Measurements from ENCODE around the gene ATPAF2.
A peak's percentile ranks its signal among the peaks of the same experiment; 100 is the strongest.

The ATPAF2 gene

DNA sequence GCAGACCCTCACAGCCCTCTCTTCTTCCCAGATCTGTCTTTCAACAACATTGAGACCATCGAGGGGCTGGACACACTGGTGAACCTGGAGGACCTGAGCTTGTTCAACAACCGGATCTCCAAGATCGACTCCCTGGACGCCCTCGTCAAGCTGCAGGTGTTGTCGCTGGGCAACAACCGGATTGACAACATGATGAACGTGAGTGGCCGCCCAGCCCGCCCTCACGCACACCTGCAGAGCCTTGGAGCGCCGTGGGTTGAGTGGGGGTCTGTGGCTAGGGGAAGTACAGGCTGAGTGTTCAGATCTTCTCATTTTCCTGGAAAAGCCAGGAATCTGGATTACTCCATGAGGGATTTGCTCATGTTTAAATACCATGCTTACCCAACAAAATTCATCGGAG lies 51.1 kb downstream of the ATPAF2 start:
- TF ChIP-seq, protein P1, sequence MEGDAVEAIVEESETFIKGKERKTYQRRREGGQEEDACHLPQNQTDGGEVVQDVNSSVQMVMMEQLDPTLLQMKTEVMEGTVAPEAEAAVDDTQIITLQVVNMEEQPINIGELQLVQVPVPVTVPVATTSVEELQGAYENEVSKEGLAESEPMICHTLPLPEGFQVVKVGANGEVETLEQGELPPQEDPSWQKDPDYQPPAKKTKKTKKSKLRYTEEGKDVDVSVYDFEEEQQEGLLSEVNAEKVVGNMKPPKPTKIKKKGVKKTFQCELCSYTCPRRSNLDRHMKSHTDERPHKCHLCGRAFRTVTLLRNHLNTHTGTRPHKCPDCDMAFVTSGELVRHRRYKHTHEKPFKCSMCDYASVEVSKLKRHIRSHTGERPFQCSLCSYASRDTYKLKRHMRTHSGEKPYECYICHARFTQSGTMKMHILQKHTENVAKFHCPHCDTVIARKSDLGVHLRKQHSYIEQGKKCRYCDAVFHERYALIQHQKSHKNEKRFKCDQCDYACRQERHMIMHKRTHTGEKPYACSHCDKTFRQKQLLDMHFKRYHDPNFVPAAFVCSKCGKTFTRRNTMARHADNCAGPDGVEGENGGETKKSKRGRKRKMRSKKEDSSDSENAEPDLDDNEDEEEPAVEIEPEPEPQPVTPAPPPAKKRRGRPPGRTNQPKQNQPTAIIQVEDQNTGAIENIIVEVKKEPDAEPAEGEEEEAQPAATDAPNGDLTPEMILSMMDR (conservative IDR thresholded peaks at IDR 0.05; ENCODE audit: low read length) = no peak
- H3K4me3 ChIP-seq (ENCODE audit: low read length) = no peak overlapping the region
- DNase-seq (ENCODE audit: low read depth) = no peak

DNA sequence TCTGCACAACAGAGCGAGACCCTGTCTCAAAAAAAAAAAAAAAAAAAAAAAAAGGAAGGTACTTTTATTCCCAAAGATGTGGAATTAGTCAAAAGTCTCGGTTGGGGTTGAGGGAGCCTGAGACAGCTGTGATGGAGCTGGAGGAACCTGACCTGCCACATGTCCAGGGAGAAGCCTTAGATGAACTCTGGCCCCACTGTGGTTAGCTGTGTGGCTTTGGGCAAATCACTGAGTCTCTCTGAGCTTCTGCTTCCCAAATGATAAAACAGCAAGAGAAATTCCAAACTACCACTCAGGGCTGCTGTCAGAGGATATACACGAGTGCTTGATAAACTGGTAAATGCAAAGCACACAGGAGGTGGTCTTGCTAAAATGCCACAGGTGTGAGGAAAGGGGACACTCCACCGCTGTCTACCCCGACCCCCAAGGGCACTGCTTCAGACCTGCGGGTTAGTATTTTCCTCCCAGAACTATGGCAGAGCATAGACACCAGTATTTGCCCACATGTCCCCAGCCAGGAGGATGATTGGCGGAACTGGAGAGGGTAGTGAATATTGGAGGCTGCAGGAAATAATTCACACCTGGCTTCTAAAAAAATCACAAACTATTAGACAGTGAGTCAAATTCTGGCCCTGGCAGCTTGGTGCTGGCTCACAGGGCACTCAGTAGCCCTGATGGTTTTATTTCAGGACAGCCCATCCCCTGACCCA lies 51.6 kb downstream of the ATPAF2 start:
- H3K4me3 ChIP-seq (ENCODE audit: low read length) = no peak overlapping the region
- DNase-seq (ENCODE audit: low read depth) = no peak
- TF ChIP-seq, protein P1 (conservative IDR thresholded peaks at IDR 0.05; ENCODE audit: low read length) = no peak

DNA sequence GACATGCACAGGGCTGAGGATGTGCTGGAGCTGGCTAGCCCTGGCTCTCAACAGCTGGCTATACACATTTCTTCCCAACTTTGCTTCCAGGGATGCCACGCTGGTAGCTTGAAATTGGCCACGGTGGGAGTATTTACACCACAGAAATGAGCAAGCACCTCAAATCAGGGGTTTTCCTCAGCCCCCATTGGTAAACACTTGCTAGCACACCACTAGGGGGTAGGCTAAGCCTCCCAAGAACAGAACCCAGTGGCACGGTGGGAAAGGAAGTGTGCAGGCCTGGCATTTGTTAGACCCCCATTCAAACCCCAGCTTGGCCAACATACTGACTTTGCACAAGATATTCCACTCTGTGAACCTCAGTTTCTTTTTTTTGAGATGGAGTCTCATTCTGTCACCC lies 53.4 kb downstream of the ATPAF2 start:
- DNase-seq (ENCODE audit: low read depth) = no peak
- no peak overlapping the region for H3K4me3 ChIP-seq (ENCODE audit: low read length)
- TF ChIP-seq, protein P1 (conservative IDR thresholded peaks at IDR 0.05; ENCODE audit: low read length) = peak; percentile 30; the same call in 1 of the 2 replicates

DNA sequence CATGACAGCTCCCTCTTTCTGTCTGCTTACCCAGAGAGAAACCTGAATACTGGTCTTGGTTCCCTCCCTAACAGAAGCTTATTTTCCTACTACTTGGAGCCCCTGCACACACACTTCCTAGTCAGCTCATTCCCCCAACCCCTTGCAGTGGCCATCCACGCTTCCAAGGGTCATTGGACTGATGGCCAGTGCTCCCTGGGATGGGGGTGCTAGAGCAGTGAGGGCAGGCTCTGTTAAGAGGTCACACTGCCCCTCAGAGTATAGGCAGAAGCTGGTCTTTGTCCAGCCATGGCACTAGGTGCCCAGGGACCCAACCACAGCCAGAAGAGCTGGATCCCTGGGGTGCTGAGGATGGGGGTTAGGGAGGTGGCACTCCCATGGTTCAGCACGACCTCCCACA lies 53.8 kb downstream of the ATPAF2 start:
- DNase-seq (ENCODE audit: low read depth) = no peak
- H3K4me3 ChIP-seq (ENCODE audit: low read length) = no peak overlapping the region
- TF ChIP-seq, protein P1 (conservative IDR thresholded peaks at IDR 0.05; ENCODE audit: low read length) = no peak

DNA sequence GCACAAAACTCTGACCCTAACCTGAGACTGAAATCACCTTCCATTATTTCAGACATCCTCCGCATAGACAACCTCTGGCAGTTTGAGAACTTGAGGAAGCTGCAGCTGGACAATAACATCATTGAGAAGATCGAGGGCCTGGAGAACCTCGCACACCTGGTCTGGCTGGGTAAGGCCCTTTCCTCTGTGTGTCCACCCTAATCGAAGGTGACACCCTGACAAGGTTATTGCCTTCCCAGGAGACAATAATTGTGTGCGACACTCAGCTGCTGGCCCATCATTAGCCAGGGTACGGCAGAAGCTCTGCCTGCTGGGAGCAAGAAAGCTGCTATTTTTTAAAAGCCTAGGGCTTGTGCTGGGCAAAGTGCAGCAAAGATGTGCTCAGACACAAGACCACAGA lies 55.2 kb downstream of the ATPAF2 start:
- no peak overlapping the region for H3K4me3 ChIP-seq (ENCODE audit: low read length)
- TF ChIP-seq, protein P1 (conservative IDR thresholded peaks at IDR 0.05; ENCODE audit: low read length) = no peak
- no peak for DNase-seq (ENCODE audit: low read depth)

DNA sequence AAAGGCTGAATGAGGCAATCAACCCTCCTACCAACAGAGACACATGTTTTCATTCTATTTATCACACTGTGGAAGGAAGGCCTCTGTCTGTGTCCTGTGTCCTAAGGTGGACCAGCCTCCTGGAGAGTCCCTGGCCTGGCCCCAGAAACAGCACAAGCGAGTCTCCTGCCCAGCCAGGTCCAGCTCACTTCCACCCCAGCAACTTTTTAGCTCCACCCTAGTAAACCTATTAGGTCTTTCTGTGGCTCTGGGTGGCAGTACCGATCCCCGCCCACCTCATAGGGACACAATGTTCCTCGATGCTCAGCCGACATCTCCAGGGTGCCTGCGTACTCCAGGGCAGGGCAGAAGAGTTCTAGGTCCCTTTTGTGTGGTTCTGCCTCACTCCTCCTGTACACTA lies 55.6 kb downstream of the ATPAF2 start:
- no peak overlapping the region for H3K4me3 ChIP-seq (ENCODE audit: low read length)
- TF ChIP-seq, protein P1 (conservative IDR thresholded peaks at IDR 0.05; ENCODE audit: low read length) = no peak
- DNase-seq (ENCODE audit: low read depth) = no peak

DNA sequence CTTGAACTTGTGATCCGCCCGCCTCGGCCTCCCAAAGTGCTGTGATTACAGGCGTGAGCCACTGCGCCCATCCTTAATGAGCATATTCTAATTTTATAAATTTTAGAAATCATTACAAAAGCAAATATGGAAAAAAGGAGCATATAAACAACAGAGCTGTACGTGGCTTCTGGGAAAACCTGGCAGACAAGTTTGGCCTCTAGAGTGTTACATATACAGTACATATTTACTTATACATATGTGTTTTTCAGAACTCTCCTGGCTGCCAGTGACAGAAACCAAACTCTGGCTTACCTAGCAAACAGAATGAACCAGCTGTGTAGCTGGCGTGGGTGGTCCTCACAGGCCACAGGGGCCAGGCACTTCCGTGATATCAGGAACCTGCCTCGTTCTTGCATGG lies 56.2 kb downstream of the ATPAF2 start:
- TF ChIP-seq, protein P1 (conservative IDR thresholded peaks at IDR 0.05; ENCODE audit: low read length) = no peak
- H3K4me3 ChIP-seq (ENCODE audit: low read length) = no peak overlapping the region

More for the DNA sequence above, 56.2 kb downstream of the ATPAF2 start:
- no peak for DNase-seq (ENCODE audit: low read depth)
